ENCODE measurements around the gene BRD4.

GRCh38 chr19:15330801-15331418, 1.4 kb downstream of the BRD4 start:
- no peak for TF ChIP-seq POLR2AphosphoS5 (IDR thresholded peaks at IDR 0.05; ENCODE audit: insufficient read depth in 1 of 2, low read depth in 1 of 2)
- TF ChIP-seq CTCF (IDR thresholded peaks at IDR 0.05), result no peak

Measured in vagina (tissue), 2 donors.